Measurements from ENCODE around the gene GC. TPM values are rescaled to one million over a fixed set of nuclear protein-coding genes. Genes with fewer than 3 reads are reported as not detected.

Gene GC
- total and polyA plus RNA-seq, 2 of the 4 experiments (the other 2 are of a cell fraction) = not detected

GRCh38 chr4:71765350-71765749, 18.5 kb downstream of the GC start:
- intact Hi-C loops (cut with micrococcal nuclease) (no loop called here), in situ Hi-C loops (cut with MboI; ENCODE audit: low sequenced_read_pairs) (no loop called here), dilution Hi-C loops (cut with HindIII; ENCODE audit: low sequenced_read_pairs, unreplicated experiment) (no loop called here)
- TF ChIP-seq RAD21 (IDR thresholded peaks at IDR 0.05; ENCODE audit: low read length) (no peak), BHLHE40 (IDR thresholded peaks at IDR 0.05; ENCODE audit: low read depth, low read length) (no peak), CTCF (conservative IDR thresholded peaks at IDR 0.05; ENCODE audit: low read depth, low read length) (no peak), FOS (IDR thresholded peaks at IDR 0.05; ENCODE audit: low read depth, low read length) (no peak), ELK1 (IDR thresholded peaks at IDR 0.05; ENCODE audit: borderline replicate concordance, low read depth, low read length) (no peak), POLR2A (IDR thresholded peaks at IDR 0.05; ENCODE audit: low read depth, low read length) (no peak), MXI1 (IDR thresholded peaks at IDR 0.05; ENCODE audit: borderline replicate concordance, low read depth, low read length) (no peak), USF2 (IDR thresholded peaks at IDR 0.05; ENCODE audit: low read depth, low read length) (no peak), NFE2L2 (IDR thresholded peaks at IDR 0.05; ENCODE audit: low read depth, low read length) (no peak), RFX5 (IDR thresholded peaks at IDR 0.05; ENCODE audit: low read depth, low read length) (no peak), SMC3 (IDR thresholded peaks at IDR 0.05; ENCODE audit: low read depth, low read length) (no peak), CHD1 (IDR thresholded peaks at IDR 0.05; ENCODE audit: low read depth, low read length) (no peak), MAFK (IDR thresholded peaks at IDR 0.05; ENCODE audit: low read depth, low read length) (no peak), RCOR1 (IDR thresholded peaks at IDR 0.05; ENCODE audit: insufficient replicate concordance, low read length) (no peak)
- Histone ChIP-seq H3K18ac (ENCODE audit: low read depth, low read length) (no peak overlapping the region), H4K20me1 (ENCODE audit: insufficient read depth, low read length) (no peaks in the 10 kb centered on the region), H3K23ac (ENCODE audit: low read depth, low read length) (no peak overlapping the region), H2BK5ac (ENCODE audit: low read depth, low read length, poor library complexity, severe bottlenecking) (no peak overlapping the region), H3K9me1 (ENCODE audit: insufficient read depth, low read length) (no peaks in the 10 kb centered on the region), H2AK5ac (ENCODE audit: low read depth, low read length) (no peak overlapping the region), H2BK15ac (ENCODE audit: low read depth, low read length) (no peak overlapping the region), H4K91ac (ENCODE audit: insufficient read depth, low read depth, low read length) (no peak overlapping the region), H3K4ac (ENCODE audit: low read depth, low read length) (no peak overlapping the region), H3K56ac (ENCODE audit: extremely low read depth, insufficient read depth, low read length) (no peak overlapping the region), H3K14ac (replicated peaks; ENCODE audit: low read depth, low read length) (no peak overlapping the region), H3K9me3 (ENCODE audit: control insufficient read depth, insufficient read depth, low read length) (no peaks in the 10 kb centered on the region), H4K5ac (ENCODE audit: low read depth, low read length) (no peak overlapping the region), H3K9ac (ENCODE audit: low read depth, low read length) (no peak overlapping the region), H3K27ac (ENCODE audit: insufficient read depth, low read length) (no peak overlapping the region), H3K4me3 (ENCODE audit: insufficient read depth, low read depth, low read length) (no peak overlapping the region), H3K27me3 (ENCODE audit: control insufficient read depth, insufficient read depth, low read length) (no peaks in the 10 kb centered on the region), H3K4me2 (ENCODE audit: low read depth, low read length) (no peak overlapping the region), H3K4me1 (ENCODE audit: control insufficient read depth, insufficient read depth, low read length) (no peaks in the 10 kb centered on the region), H2BK120ac (ENCODE audit: low read depth, low read length) (no peak overlapping the region), H2BK20ac (ENCODE audit: low read depth, low read length) (no peak overlapping the region), H3K36me3 (ENCODE audit: control insufficient read depth, insufficient read depth, low read length) (no peaks in the 10 kb centered on the region), H3K79me1 (ENCODE audit: low read depth in 1 of 2, low read length in 2 of 2) (no peaks in the 10 kb centered on the region), H2AK9ac (replicated peaks; ENCODE audit: low read depth, low read length, poor library complexity) (no peak overlapping the region), H2AFZ (replicated peaks; ENCODE audit: low read length, poor library complexity) (no peak overlapping the region), H4K8ac (ENCODE audit: low read depth in 2 of 2, low read length in 2 of 2) (no peak overlapping the region)
- no CpG with 5 or more reads among the region's 4 CpGs for WGBS, 2 experiments (ENCODE audit: extremely low coverage in 2 of 2, insufficient read length in 1 of 2)
- DNase-seq = peak; percentile 5
- ChIA-PET POLR2A (ENCODE audit: unreplicated experiment) (no interaction called here), CTCF (no interaction called here)
- no peak for ATAC-seq (ENCODE audit: low read depth)
- BruUV-seq (replicated peaks) = no TSS peak

All from IMR-90 (cell line).